ENCODE data around the gene NCKAP5.
A peak's percentile ranks its signal among the peaks of the same experiment; 100 is the strongest.

Gene NCKAP5

GRCh38 chr2:133333181-133333580 is 235.1 kb downstream of the NCKAP5 start:
- H2BK15ac ChIP-seq (ENCODE audit: low read depth, poor library complexity, severe bottlenecking) = no peak overlapping the region
- 75% methylated on average over 6 of the region's 6 CpGs for WGBS
- no peaks in the 10 kb centered on the region for H3K9me3 ChIP-seq (ENCODE audit: control insufficient read depth, low read length)
- no peaks in the 10 kb centered on the region for H3K79me1 ChIP-seq (replicated peaks; ENCODE audit: low read length, poor library complexity, severe bottlenecking)
- H3K4me1 ChIP-seq (ENCODE audit: control insufficient read depth, insufficient read depth, low read depth, low read length) = peaks cover 4% of the 10 kb centered on the region
- H3K4ac ChIP-seq (ENCODE audit: low read depth in 1 of 2, low read length in 2 of 2) = no peak overlapping the region
- no peak overlapping the region for H3K23ac ChIP-seq (ENCODE audit: low read length in 2 of 2)
- no peak overlapping the region for H4K8ac ChIP-seq (ENCODE audit: low read length)
- no peaks in the 10 kb centered on the region for H3K27me3 ChIP-seq (ENCODE audit: control insufficient read depth in 1 of 2, insufficient read depth in 1 of 2, low read length in 2 of 2)
- no peak overlapping the region for H2BK5ac ChIP-seq (ENCODE audit: low read depth, low read length, poor library complexity, severe bottlenecking)
- no peak overlapping the region for H3K14ac ChIP-seq (ENCODE audit: low read length in 2 of 2)
- H3K18ac ChIP-seq (ENCODE audit: low read depth in 1 of 2, low read length in 2 of 2) = no peak overlapping the region
- DNase-seq = no peak
- no peak overlapping the region for H3K4me3 ChIP-seq (ENCODE audit: insufficient read depth in 1 of 2, low read depth in 1 of 2, low read length in 2 of 2)
- no peak overlapping the region for H2BK120ac ChIP-seq (ENCODE audit: low read depth, low read length)
- H3K9ac ChIP-seq (ENCODE audit: low read length) = no peak overlapping the region
- no peaks in the 10 kb centered on the region for H3K36me3 ChIP-seq (ENCODE audit: control insufficient read depth in 1 of 2, insufficient read depth in 2 of 2, low read depth in 1 of 2, low read length in 2 of 2)
- no peak overlapping the region for H2AK5ac ChIP-seq (ENCODE audit: low read length, severe bottlenecking)
- H3K4me2 ChIP-seq (ENCODE audit: low read length, poor library complexity, severe bottlenecking) = no peak overlapping the region
- no peak overlapping the region for H4K91ac ChIP-seq (ENCODE audit: low read length)
- no peak overlapping the region for H2AFZ ChIP-seq (ENCODE audit: low read depth, low read length)
- no peak overlapping the region for H2BK12ac ChIP-seq (ENCODE audit: low read length in 2 of 2)
- no peak overlapping the region for H3K27ac ChIP-seq (ENCODE audit: low read length, poor library complexity, severe bottlenecking)

GRCh38 chr2:133331436-133331835 is 236.8 kb downstream of the NCKAP5 start:
- H3K27me3 ChIP-seq (ENCODE audit: control insufficient read depth in 1 of 2, insufficient read depth in 1 of 2, low read length in 2 of 2) = no peaks in the 10 kb centered on the region
- no peak overlapping the region for H3K27ac ChIP-seq (ENCODE audit: low read length, poor library complexity, severe bottlenecking)
- no peaks in the 10 kb centered on the region for H3K9me3 ChIP-seq (ENCODE audit: control insufficient read depth, low read length)
- H4K91ac ChIP-seq (ENCODE audit: low read length) = no peak overlapping the region
- no peak overlapping the region for H2AFZ ChIP-seq (ENCODE audit: low read depth, low read length)
- no peak overlapping the region for H2BK120ac ChIP-seq (ENCODE audit: low read depth, low read length)
- no peak for DNase-seq
- peaks cover 7% of the 10 kb centered on the region for H3K4me1 ChIP-seq (ENCODE audit: control insufficient read depth, insufficient read depth, low read depth, low read length)
- H2BK12ac ChIP-seq (ENCODE audit: low read length in 2 of 2) = no peak overlapping the region
- no peak overlapping the region for H3K23ac ChIP-seq (ENCODE audit: low read length in 2 of 2)
- H3K14ac ChIP-seq (ENCODE audit: low read length in 2 of 2) = no peak overlapping the region
- no peak overlapping the region for H3K4me3 ChIP-seq (ENCODE audit: insufficient read depth in 1 of 2, low read depth in 1 of 2, low read length in 2 of 2)
- no peak overlapping the region for H2BK5ac ChIP-seq (ENCODE audit: low read depth, low read length, poor library complexity, severe bottlenecking)
- no peak overlapping the region for H3K18ac ChIP-seq (ENCODE audit: low read depth in 1 of 2, low read length in 2 of 2)
- H4K8ac ChIP-seq (ENCODE audit: low read length) = no peak overlapping the region
- H3K4ac ChIP-seq (ENCODE audit: low read depth in 1 of 2, low read length in 2 of 2) = no peak overlapping the region
- 80% methylated on average over 6 of the region's 6 CpGs for WGBS
- H3K79me1 ChIP-seq (replicated peaks; ENCODE audit: low read length, poor library complexity, severe bottlenecking) = no peaks in the 10 kb centered on the region
- H2AK5ac ChIP-seq (ENCODE audit: low read length, severe bottlenecking) = no peak overlapping the region
- no peak overlapping the region for H3K4me2 ChIP-seq (ENCODE audit: low read length, poor library complexity, severe bottlenecking)
- H3K9ac ChIP-seq (ENCODE audit: low read length) = no peak overlapping the region
- no peaks in the 10 kb centered on the region for H3K36me3 ChIP-seq (ENCODE audit: control insufficient read depth in 1 of 2, insufficient read depth in 2 of 2, low read depth in 1 of 2, low read length in 2 of 2)
- no peak overlapping the region for H2BK15ac ChIP-seq (ENCODE audit: low read depth, poor library complexity, severe bottlenecking)

- Histone ChIP-seq H3K23ac (ENCODE audit: low read length in 2 of 2) (no peak overlapping the region), H3K4me3 (ENCODE audit: insufficient read depth in 1 of 2, low read depth in 1 of 2, low read length in 2 of 2) (no peak overlapping the region), H3K14ac (ENCODE audit: low read length in 2 of 2) (no peak overlapping the region), H2AFZ (ENCODE audit: low read depth, low read length) (no peak overlapping the region), H3K9ac (ENCODE audit: low read length) (no peak overlapping the region), H2AK5ac (ENCODE audit: low read length, severe bottlenecking) (no peak overlapping the region), H4K8ac (ENCODE audit: low read length) (no peak overlapping the region), H3K4me2 (ENCODE audit: low read length, poor library complexity, severe bottlenecking) (no peak overlapping the region), H2BK15ac (ENCODE audit: low read depth, poor library complexity, severe bottlenecking) (no peak overlapping the region), H3K36me3 (ENCODE audit: control insufficient read depth in 1 of 2, insufficient read depth in 2 of 2, low read depth in 1 of 2, low read length in 2 of 2) (no peaks in the 10 kb centered on the region), H3K27ac (ENCODE audit: low read length, poor library complexity, severe bottlenecking) (peak overlapping the region; percentile 48), H3K4me1 (ENCODE audit: control insufficient read depth, insufficient read depth, low read depth, low read length) (peaks cover 15% of the 10 kb centered on the region), H2BK5ac (ENCODE audit: low read depth, low read length, poor library complexity, severe bottlenecking) (no peak overlapping the region), H3K18ac (ENCODE audit: low read depth in 1 of 2, low read length in 2 of 2) (no peak overlapping the region), H3K9me3 (ENCODE audit: control insufficient read depth, low read length) (no peaks in the 10 kb centered on the region), H3K4ac (ENCODE audit: low read depth in 1 of 2, low read length in 2 of 2) (no peak overlapping the region), H3K79me1 (replicated peaks; ENCODE audit: low read length, poor library complexity, severe bottlenecking) (no peaks in the 10 kb centered on the region), H2BK12ac (ENCODE audit: low read length in 2 of 2) (no peak overlapping the region), H2BK120ac (ENCODE audit: low read depth, low read length) (no peak overlapping the region), H4K91ac (ENCODE audit: low read length) (no peak overlapping the region), H3K27me3 (ENCODE audit: control insufficient read depth in 1 of 2, insufficient read depth in 1 of 2, low read length in 2 of 2) (no peaks in the 10 kb centered on the region)
- DNase-seq = peak; percentile 16
- 67% methylated on average over 7 of the region's 7 CpGs for WGBS
These were observed 241.4 kb downstream of the NCKAP5 start for GRCh38 chr2:133326652-133327397.

GRCh38 chr2:133324150-133324561 is 244.1 kb downstream of the NCKAP5 start:
- H3K4me1 ChIP-seq (ENCODE audit: control insufficient read depth, insufficient read depth, low read depth, low read length) = peaks cover 12% of the 10 kb centered on the region
- no peaks in the 10 kb centered on the region for H3K27me3 ChIP-seq (ENCODE audit: control insufficient read depth in 1 of 2, insufficient read depth in 1 of 2, low read length in 2 of 2)
- DNase-seq = peak; percentile 18
- 64% methylated on average over 4 of the region's 4 CpGs for WGBS
- H3K23ac ChIP-seq (ENCODE audit: low read length in 2 of 2) = no peak overlapping the region
- no peaks in the 10 kb centered on the region for H3K9me3 ChIP-seq (ENCODE audit: control insufficient read depth, low read length)
- no peak overlapping the region for H4K8ac ChIP-seq (ENCODE audit: low read length)
- H3K4ac ChIP-seq (ENCODE audit: low read depth in 1 of 2, low read length in 2 of 2) = no peak overlapping the region
- H2BK15ac ChIP-seq (ENCODE audit: low read depth, poor library complexity, severe bottlenecking) = no peak overlapping the region
- no peak overlapping the region for H3K4me3 ChIP-seq (ENCODE audit: insufficient read depth in 1 of 2, low read depth in 1 of 2, low read length in 2 of 2)
- no peak overlapping the region for H2AK5ac ChIP-seq (ENCODE audit: low read length, severe bottlenecking)
- H2BK12ac ChIP-seq (ENCODE audit: low read length in 2 of 2) = no peak overlapping the region
- no peak overlapping the region for H3K4me2 ChIP-seq (ENCODE audit: low read length, poor library complexity, severe bottlenecking)
- H2AFZ ChIP-seq (ENCODE audit: low read depth, low read length) = no peak overlapping the region
- H2BK5ac ChIP-seq (ENCODE audit: low read depth, low read length, poor library complexity, severe bottlenecking) = no peak overlapping the region
- H3K14ac ChIP-seq (ENCODE audit: low read length in 2 of 2) = no peak overlapping the region
- no peak overlapping the region for H3K18ac ChIP-seq (ENCODE audit: low read depth in 1 of 2, low read length in 2 of 2)
- H3K79me1 ChIP-seq (replicated peaks; ENCODE audit: low read length, poor library complexity, severe bottlenecking) = no peaks in the 10 kb centered on the region
- peak overlapping the region; percentile 71 for H3K27ac ChIP-seq (ENCODE audit: low read length, poor library complexity, severe bottlenecking)
- H4K91ac ChIP-seq (ENCODE audit: low read length) = no peak overlapping the region
- H3K9ac ChIP-seq (ENCODE audit: low read length) = no peak overlapping the region
- no peaks in the 10 kb centered on the region for H3K36me3 ChIP-seq (ENCODE audit: control insufficient read depth in 1 of 2, insufficient read depth in 2 of 2, low read depth in 1 of 2, low read length in 2 of 2)
- no peak overlapping the region for H2BK120ac ChIP-seq (ENCODE audit: low read depth, low read length)
